Muscle layer of duodenum (tissue), 2 donors: ENCODE data around the gene PATZ1.

Source experiments
- H3K27ac ChIP-seq: one replicate; pipeline ENCODE4 v1.7.0; 2013; ENCODE audit warnings: mild to moderate bottlenecking, low read length
- H3K27me3 ChIP-seq: one replicate; pipeline ENCODE4 v1.7.0; 2013; ENCODE audit warnings: low read depth, mild to moderate bottlenecking, control low read depth, low read length
- H3K36me3 ChIP-seq, 2 donors: one replicate each; pipeline ENCODE4 v1.7.0; 2013; ENCODE audit warnings: low read length in 2 of 2, control low read depth in 1 of 2, mild to moderate bottlenecking in 1 of 2; ENCODE audit not compliant: insufficient read depth in 2 of 2, control insufficient read depth in 1 of 2
- H3K4me1 ChIP-seq, 2 donors: one replicate each; pipeline ENCODE4 v1.7.0; 2013; ENCODE audit warnings: low read length in 2 of 2, mild to moderate bottlenecking in 2 of 2, control low read depth in 1 of 2, moderate library complexity in 1 of 2; ENCODE audit not compliant: insufficient read depth in 2 of 2, control insufficient read depth in 1 of 2
- H3K4me3 ChIP-seq, 2 donors: one replicate each; pipeline ENCODE4 v1.7.0; 2013; ENCODE audit warnings: low read length in 2 of 2, low read depth in 1 of 2, mild to moderate bottlenecking in 1 of 2
- H3K9me3 ChIP-seq, 2 donors: one replicate each; pipeline ENCODE4 v1.7.0; 2013; ENCODE audit warnings: low read length in 2 of 2, control low read depth in 1 of 2, mild to moderate bottlenecking in 1 of 2; ENCODE audit not compliant: control insufficient read depth in 1 of 2
- donor health status: healthy.

PATZ1 gene

GRCh38 chr22:31278151-31278621, 68.0 kb downstream of the PATZ1 start:
- Histone ChIP-seq H3K4me1 (no peaks in the 10 kb centered on the region), H3K4me3 (no peak overlapping the region), H3K9me3 (no peaks in the 10 kb centered on the region), H3K36me3 (peaks cover 57 to 68% of the 10 kb centered on the region in 2 donors), H3K27ac (no peak overlapping the region), H3K27me3 (no peaks in the 10 kb centered on the region)

DNA sequence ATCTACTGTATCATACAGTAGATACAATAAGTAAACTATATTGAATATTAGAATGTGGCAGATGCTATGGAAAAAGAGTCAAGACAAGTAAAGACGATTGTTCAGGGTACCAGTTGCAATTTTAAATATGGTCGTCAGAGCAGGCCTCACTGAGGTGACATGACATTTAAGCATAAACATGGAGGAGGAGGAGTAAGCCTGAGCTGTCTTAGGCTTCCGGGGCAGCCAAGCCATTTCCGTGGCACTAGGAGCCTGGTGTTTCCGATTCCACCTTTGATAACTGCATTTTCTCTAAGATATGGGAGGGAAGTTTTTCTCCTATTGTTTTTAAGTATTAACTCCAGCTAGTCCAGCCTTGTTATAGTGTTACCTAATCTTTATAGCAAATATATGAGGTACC, 68.4 kb downstream of the PATZ1 start:
- Histone ChIP-seq H3K27me3 (no peaks in the 10 kb centered on the region), H3K9me3 (no peaks in the 10 kb centered on the region), H3K27ac (no peak overlapping the region), H3K4me1 (no peaks in the 10 kb centered on the region), H3K4me3 (no peak overlapping the region), H3K36me3 (peaks cover 57 to 67% of the 10 kb centered on the region in 2 donors)

- Histone ChIP-seq H3K27me3 (no peaks in the 10 kb centered on the region), H3K4me1 (no peaks in the 10 kb centered on the region), H3K9me3 (no peaks in the 10 kb centered on the region), H3K27ac (no peak overlapping the region), H3K36me3 (peaks cover 53 to 55% of the 10 kb centered on the region in 2 donors), H3K4me3 (no peak overlapping the region)
Measured at GRCh38 chr22:31276426-31277167, 69.5 kb downstream of the PATZ1 start.
